H1 (cell line): ENCODE measurements around the gene TAAR8. TPM values are rescaled to one million over a fixed set of nuclear protein-coding genes. Genes with fewer than 3 reads are reported as not detected.

Experiments used
- CTCF ChIA-PET: fragments of 300-600 bp; sonication (Branson Sonifier 250); formaldehyde crosslinking; loops from one replicate; lab custom pipeline; 2021; ENCODE audit not compliant: partially characterized antibody; lab: Charles Lee
- POLR2A ChIA-PET: fragments of 300-600 bp; sonication (Branson Sonifier 250); formaldehyde crosslinking; loops from one replicate; lab custom pipeline; 2021; ENCODE audit warnings: inconsistent platforms; ENCODE audit not compliant: partially characterized antibody; lab: Charles Lee
- DNase-seq, 2 experiments: peaks; one replicate each; pipeline versions ENCODE4 v3.0.0 to v3.0.0-alpha.2; 2010 to 2022; ENCODE audit warnings: low spot score in 2 of 2, low read depth in 1 of 2, mixed read lengths in 1 of 2
- FAIRE-seq: peaks from 2 replicates; lab custom pipeline; 2011; peaks lifted over from hg19 to GRCh38; lab: Jason Lieb, UNC
- H2AFZ ChIP-seq: 2 replicates; pipeline ENCODE4 v1.8.1; 2012; ENCODE audit warnings: low read length, inconsistent platforms
- H2AK5ac ChIP-seq: 2 replicates; pipeline ENCODE4 v1.6.1; 2013; ENCODE audit warnings: low read depth, low read length
- H2BK120ac ChIP-seq: replicated peaks from 2 replicates; pipeline ENCODE3; 2013; ENCODE audit warnings: low read depth, low read length, inconsistent platforms
- H2BK12ac ChIP-seq: 2 replicates; pipeline ENCODE4 v1.6.1; 2013; ENCODE audit warnings: low read depth, low read length
- H2BK15ac ChIP-seq: 2 replicates; pipeline ENCODE4 v1.6.1; 2013; ENCODE audit warnings: low read length
- H2BK20ac ChIP-seq: 2 replicates; pipeline ENCODE4 v1.6.1; 2013; ENCODE audit warnings: low read length
- H2BK5ac ChIP-seq: 2 replicates; pipeline ENCODE4 v1.6.1; 2013; ENCODE audit warnings: low read depth, low read length
- H3K14ac ChIP-seq: 2 replicates; pipeline ENCODE4 v1.6.1; 2013; ENCODE audit warnings: inconsistent platforms; ENCODE audit not compliant: insufficient read length
- H3K18ac ChIP-seq: 2 replicates; pipeline ENCODE4 v1.6.1; 2013; ENCODE audit warnings: low read length; ENCODE audit errors: extremely low read depth
- H3K23ac ChIP-seq: 2 replicates; pipeline ENCODE4 v1.6.1; 2013; ENCODE audit warnings: inconsistent platforms; ENCODE audit not compliant: insufficient read length
- H3K23me2 ChIP-seq: 2 replicates; pipeline ENCODE4 v1.6.1; 2013; ENCODE audit warnings: low read depth, low read length
- H3K27ac ChIP-seq: 2 replicates; pipeline ENCODE4 v1.6.1; 2011; ENCODE audit warnings: low read depth, low read length, inconsistent platforms
- H3K27me3 ChIP-seq, 4 experiments: replicated peaks in 1 of 4; 1 replicate in 1 of 4; 2 replicates in 3 of 4; pipeline versions ENCODE4 v1.6.1 to v1.8.1; 2011 to 2013; ENCODE audit warnings: low read length in 3 of 4, mild to moderate bottlenecking in 3 of 4, inconsistent platforms in 2 of 4, mixed read lengths in 2 of 4, moderate library complexity in 1 of 4; ENCODE audit not compliant: control insufficient read depth in 3 of 4, insufficient read depth in 3 of 4; ENCODE audit errors: extremely low read depth in 1 of 4
- H3K36me3 ChIP-seq, 4 experiments: 2 replicates each; pipeline versions ENCODE4 v1.6.1 to v1.8.1; 2011 to 2013; ENCODE audit warnings: mild to moderate bottlenecking in 4 of 4, low read length in 3 of 4, moderate library complexity in 2 of 4, control low read depth in 1 of 4, inconsistent platforms in 1 of 4; ENCODE audit not compliant: insufficient read depth in 4 of 4, control insufficient read depth in 2 of 4
- H3K4ac ChIP-seq: replicated peaks from 2 replicates; pipeline ENCODE3; 2013; ENCODE audit warnings: low read length, low read depth, mixed read lengths, inconsistent platforms; ENCODE audit not compliant: insufficient read length
- H3K4me1 ChIP-seq, 4 experiments: replicated peaks in 1 of 4; 1 replicate in 1 of 4; 2 replicates in 3 of 4; pipeline versions ENCODE4 v1.6.1 to v1.8.1; 2011 to 2013; ENCODE audit warnings: low read length in 3 of 4, inconsistent platforms in 2 of 4, mixed read lengths in 1 of 4; ENCODE audit not compliant: insufficient read depth in 4 of 4, control insufficient read depth in 3 of 4
- H3K4me2 ChIP-seq, 2 experiments: 2 replicates each; pipeline versions ENCODE4 v1.6.1 to v1.8.1; 2011 to 2013; ENCODE audit warnings: low read depth in 2 of 2, low read length in 2 of 2, control low read depth in 1 of 2, inconsistent platforms in 1 of 2, mild to moderate bottlenecking in 1 of 2; ENCODE audit not compliant: insufficient read depth in 1 of 2
- H3K4me3 ChIP-seq, 4 experiments: fragments of 200-600, 300-600 bp in 1 of 4; sonication (generic), shearing (Covaris generic), sonication (Bioruptor Twin) in 1 of 4; 2 replicates each; pipeline versions ENCODE4 v1.5.1 to v1.8.1; 2011 to 2016; ENCODE audit warnings: low read length in 4 of 4, low read depth in 3 of 4, control low read depth in 2 of 4, inconsistent platforms in 2 of 4, mild to moderate bottlenecking in 2 of 4, mixed read lengths in 1 of 4, moderate library complexity in 1 of 4; ENCODE audit not compliant: insufficient read depth in 2 of 4; ENCODE audit errors: extremely low read depth in 1 of 4
- H3K56ac ChIP-seq: replicated peaks from 2 replicates; pipeline ENCODE3; 2013; ENCODE audit warnings: low read depth, mild to moderate bottlenecking, mixed read lengths, low read length, inconsistent platforms; ENCODE audit not compliant: insufficient read length
- H3K79me1 ChIP-seq: 2 replicates; pipeline ENCODE4 v1.6.1; 2013; ENCODE audit warnings: low read depth, low read length, control low read depth
- H3K79me2 ChIP-seq, 2 experiments: 2 replicates each; pipeline versions ENCODE4 v1.6.1 to v1.8.1; 2012 to 2013; ENCODE audit warnings: low read length in 2 of 2, mild to moderate bottlenecking in 2 of 2, inconsistent platforms in 1 of 2; ENCODE audit not compliant: insufficient read depth in 2 of 2, control insufficient read depth in 1 of 2
- H3K9ac ChIP-seq, 4 experiments: replicated peaks in 1 of 4; 1 replicate in 1 of 4; 2 replicates in 3 of 4; pipeline versions ENCODE4 v1.6.1 to v1.8.1; 2011 to 2013; ENCODE audit warnings: low read depth in 3 of 4, low read length in 3 of 4, control low read depth in 2 of 4, mild to moderate bottlenecking in 2 of 4, moderate library complexity in 2 of 4, inconsistent platforms in 1 of 4; ENCODE audit errors: extremely low read depth in 1 of 4
- H3K9me3 ChIP-seq, 2 experiments: 2 replicates each; pipeline versions ENCODE4 v1.6.1 to v1.8.1; 2012 to 2013; ENCODE audit warnings: mild to moderate bottlenecking in 2 of 2, moderate library complexity in 2 of 2, control low read depth in 1 of 2, inconsistent platforms in 1 of 2, low read depth in 1 of 2, low read length in 1 of 2, mixed read lengths in 1 of 2; ENCODE audit not compliant: insufficient read depth in 2 of 2
- H4K20me1 ChIP-seq, 2 experiments: replicated peaks in 1 of 2; 2 replicates each; pipeline versions ENCODE3 to v1.8.1; 2011 to 2013; ENCODE audit warnings: inconsistent platforms in 2 of 2, low read length in 2 of 2, mild to moderate bottlenecking in 1 of 2; ENCODE audit not compliant: insufficient read depth in 2 of 2, control insufficient read depth in 1 of 2
- H4K5ac ChIP-seq: 2 replicates; pipeline ENCODE4 v1.6.1; 2013; ENCODE audit warnings: low read length, low read depth, mixed read lengths, inconsistent platforms; ENCODE audit not compliant: insufficient read length
- H4K8ac ChIP-seq: 2 replicates; pipeline ENCODE4 v1.8.0; 2013; ENCODE audit warnings: mild to moderate bottlenecking, moderate library complexity, low read length, inconsistent platforms; ENCODE audit not compliant: insufficient read depth; ENCODE audit errors: extremely low read depth
- H4K91ac ChIP-seq: replicated peaks from 2 replicates; pipeline ENCODE3; 2013; ENCODE audit warnings: low read length, mixed read lengths, inconsistent platforms; ENCODE audit not compliant: insufficient read length
- ASH2L ChIP-seq: fragments of 200-600, 300-600 bp; sonication (generic); IDR thresholded peaks from one replicate; pipeline ENCODE4 v1.7.1; 2017; ENCODE audit warnings: low read length
- BRCA1 ChIP-seq: IDR thresholded peaks from 2 replicates; pipeline ENCODE4 v1.6.1; 2012; ENCODE audit warnings: low read depth, low read length, improper control_type of control experiment
- CEBPB ChIP-seq: IDR thresholded peaks from 2 replicates; pipeline ENCODE4 v1.6.1; 2012; ENCODE audit warnings: low read depth, low read length
- KDM4A ChIP-seq: IDR thresholded peaks from one replicate; pipeline ENCODE4 v1.7.1; 2012; ENCODE audit warnings: low read depth, mild to moderate bottlenecking, moderate library complexity, low read length, inconsistent platforms; ENCODE audit not compliant: severe bottlenecking
- NANOG ChIP-seq: IDR thresholded peaks from 2 replicates; pipeline ENCODE4 v1.6.1; 2011; ENCODE audit warnings: low read length, low read depth, mild to moderate bottlenecking, inconsistent platforms; ENCODE audit not compliant: insufficient read depth, poor library complexity, severe bottlenecking
- POU5F1 ChIP-seq: IDR thresholded peaks from 2 replicates; pipeline ENCODE4 v1.6.1; 2011; ENCODE audit warnings: low read depth, mild to moderate bottlenecking, low read length, moderate library complexity
- RBBP5 ChIP-seq: IDR thresholded peaks from 2 replicates; pipeline ENCODE4 v1.7.1; 2012; ENCODE audit warnings: low read depth, mild to moderate bottlenecking, inconsistent platforms, low read length, moderate library complexity, borderline replicate concordance
- SIRT6 ChIP-seq: IDR thresholded peaks from one replicate; pipeline ENCODE4 v1.7.1; 2012; ENCODE audit warnings: low read length, inconsistent platforms
- SP1 ChIP-seq: IDR thresholded peaks from 2 replicates; pipeline ENCODE4 v1.6.1; 2011; ENCODE audit warnings: low read depth, low read length
- TAF1 ChIP-seq: IDR thresholded peaks from 2 replicates; pipeline ENCODE4 v1.6.1; 2011; ENCODE audit warnings: mild to moderate bottlenecking, low read depth, low read length
- WGBS, 2 experiments: shearing (Covaris generic) in 1 of 2; methylation state at CpG; one replicate each; pipeline versions ENCODE4 v1.1.6 to v1.1.7; 2013 to 2015; ENCODE audit warnings: low lambda C conversion rate in 2 of 2, mixed read lengths in 2 of 2, inconsistent platforms in 1 of 2, low coverage in 1 of 2, missing lambda C conversion rate in 1 of 2; ENCODE audit not compliant: insufficient replicate concordance in 2 of 2, insufficient coverage in 1 of 2, insufficient read length in 1 of 2; ENCODE audit errors: extremely low coverage in 1 of 2, missing lambda C conversion rate in 1 of 2; 5-methylcytosine and 5-hydroxymethylcytosine counted together
- polyA plus RNA-seq, 7 experiments: library from polyadenylated mRNA; depleted of rRNA in 3 of 7; stranded (reverse) in 5 of 7; unstranded in 2 of 7; fragments of >200 nt in 5 of 7; fragments of 200-250 nt in 2 of 7; gene quantifications; 1 replicate in 5 of 7; 2 replicates in 1 of 7; 4 replicates in 1 of 7; pipeline versions ENCODE4 v1.2.1 to v1.2.3, GENCODE V29; 2011 to 2013; ENCODE audit warnings: missing spikeins in 2 of 7, mixed read lengths in 2 of 7
- total RNA-seq: library from RNA; stranded (reverse); fragmentation: NEBNext Ultra II Directional; extraction: Animal tissue kit (Norgen Biotek cat#: 25700); gene quantifications from 2 replicates; pipeline ENCODE4 v1.2.1, GENCODE V29; 2021

The TAAR8 gene
- total and polyA plus RNA-seq, 2 of the 8 experiments (the other 6 are each of a cell fraction or from before 2014, with no cell fraction given): not detected

DNA sequence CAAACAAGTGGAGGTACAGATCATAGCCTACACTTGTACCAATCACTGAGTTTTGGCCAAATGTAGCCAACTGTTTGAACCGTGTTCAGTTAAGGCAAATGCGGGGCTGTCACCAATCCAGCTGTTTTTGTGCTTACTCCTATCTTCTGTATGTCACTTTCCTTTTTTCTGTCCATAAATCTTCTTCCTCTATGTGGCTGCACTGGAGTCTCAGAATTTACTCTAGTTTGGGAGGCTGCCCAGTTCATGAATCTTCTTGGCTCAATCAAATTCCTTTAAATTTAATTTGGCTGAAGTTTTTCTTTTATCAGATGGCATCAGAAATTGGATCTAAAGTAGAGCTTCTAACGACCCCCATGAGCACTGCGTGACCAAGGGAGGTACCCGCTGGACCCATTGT, 27.8 kb upstream of the TAAR8 start:
- H3K23me2 ChIP-seq: no peaks in the 10 kb centered on the region
- no peak overlapping the region for H2AFZ ChIP-seq
- ChIA-PET CTCF (interaction anchor here (0.8 to 2.3 kb wide), 4 partner anchors 10 to 301 kb away, joined by 3 to 5 read pairs (median 3); no protein-coding TSS in a partner anchor), POLR2A (no interaction called here)
- no peak overlapping the region for H2BK15ac ChIP-seq
- H3K56ac ChIP-seq: no peak overlapping the region
- DNase-seq (no peak), FAIRE-seq (no peak)
- no peak overlapping the region for H2BK20ac ChIP-seq
- no peak overlapping the region for H3K4me3 ChIP-seq
- H2BK120ac ChIP-seq: no peak overlapping the region
- peaks cover 0 to 2% (median 0%) of the 10 kb centered on the region in 4 experiments; a peak in 2 of 7 replicates for H3K4me1 ChIP-seq
- no peak overlapping the region for H2BK12ac ChIP-seq
- no peak overlapping the region for H3K4ac ChIP-seq
- H3K9ac ChIP-seq: no peak overlapping the region
- no peaks in the 10 kb centered on the region for H4K20me1 ChIP-seq
- H2BK5ac ChIP-seq: no peak overlapping the region
- no peak overlapping the region for H3K4me2 ChIP-seq
- H3K18ac ChIP-seq: no peak overlapping the region
- no peaks in the 10 kb centered on the region for H3K36me3 ChIP-seq
- no peaks in the 10 kb centered on the region for H3K27me3 ChIP-seq
- no peak overlapping the region for H4K5ac ChIP-seq
- no peaks in the 10 kb centered on the region for H3K79me2 ChIP-seq
- H3K27ac ChIP-seq: no peak overlapping the region
- H3K79me1 ChIP-seq: no peaks in the 10 kb centered on the region
- H2AK5ac ChIP-seq: no peak overlapping the region
- WGBS, 2 experiments: 91% methylated on average over 5 of the region's 5 CpGs; no CpG with 5 or more reads in 1 of the 2 experiments
- H3K23ac ChIP-seq: no peak overlapping the region
- no peak overlapping the region for H3K14ac ChIP-seq
- H3K9me3 ChIP-seq: no peaks in the 10 kb centered on the region
- H4K91ac ChIP-seq: no peak overlapping the region
- TF ChIP-seq TAF1 (no peak), NANOG (no peak), CEBPB (no peak), SP1 (no peak), BRCA1 (no peak), KDM4A (no peak), SIRT6 (no peak), RBBP5 (no peak), POU5F1 (no peak), ASH2L (no peak)
- H4K8ac ChIP-seq: no peak overlapping the region
